Progenitor cell of endocrine pancreas (in vitro differentiated cells): ENCODE results near the gene PTCD1. TPM values are rescaled to one million over a fixed set of nuclear protein-coding genes. Genes with fewer than 3 reads are reported as not detected.

Experiments used
- DNase-seq: peaks from one replicate; pipeline ENCODE4 v3.0.0; 2021; ENCODE audit warnings: low spot score; ENCODE audit not compliant: unreplicated experiment
- H3K27ac Mint-ChIP-seq: 2 replicates; pipeline ENCODE4 v1.8.0; 2021; ENCODE audit warnings: mild to moderate bottlenecking, moderate library complexity, mixed read lengths
- H3K27me3 Mint-ChIP-seq: 2 replicates; pipeline ENCODE4 v1.8.0; 2021; ENCODE audit warnings: mixed read lengths
- H3K36me3 Mint-ChIP-seq: 2 replicates; pipeline ENCODE4 v1.8.0; 2022; ENCODE audit warnings: mixed read lengths; ENCODE audit not compliant: insufficient read depth
- H3K4me1 Mint-ChIP-seq: 2 replicates; pipeline ENCODE4 v1.8.0; 2021; ENCODE audit warnings: low read depth, mixed read lengths
- H3K4me3 Mint-ChIP-seq: 2 replicates; pipeline ENCODE4 v1.8.0; 2021; ENCODE audit warnings: low read depth, mild to moderate bottlenecking, moderate library complexity, mixed read lengths
- H3K9me3 Mint-ChIP-seq: 2 replicates; pipeline ENCODE4 v1.8.0; 2021; ENCODE audit warnings: low read depth, mixed read lengths
- total RNA-seq: library from RNA; stranded (reverse); gene quantifications from 2 replicates; pipeline ENCODE4 v1.2.1, GENCODE V29; 2021
- TF ChIP-seq, protein P1 (sequence below): fragments of 200-600 bp; sonication (generic); IDR thresholded peaks from one replicate; pipeline ENCODE4 v1.5.0; 2021; ENCODE audit warnings: antibody characterized with exemption, mild to moderate bottlenecking; ENCODE audit not compliant: unreplicated experiment

Gene PTCD1
- total RNA-seq, 1 donor from 2014 or later, result 16.8 TPM

- Mint-ChIP-seq H3K36me3 (peaks cover 3% of the 10 kb centered on the region), H3K4me3 (no peak overlapping the region), H3K27ac (peak overlapping the region; percentile 26), H3K27me3 (no peaks in the 10 kb centered on the region), H3K4me1 (no peaks in the 10 kb centered on the region), H3K9me3 (no peaks in the 10 kb centered on the region)
- no peak for DNase-seq
- TF ChIP-seq, protein P1, sequence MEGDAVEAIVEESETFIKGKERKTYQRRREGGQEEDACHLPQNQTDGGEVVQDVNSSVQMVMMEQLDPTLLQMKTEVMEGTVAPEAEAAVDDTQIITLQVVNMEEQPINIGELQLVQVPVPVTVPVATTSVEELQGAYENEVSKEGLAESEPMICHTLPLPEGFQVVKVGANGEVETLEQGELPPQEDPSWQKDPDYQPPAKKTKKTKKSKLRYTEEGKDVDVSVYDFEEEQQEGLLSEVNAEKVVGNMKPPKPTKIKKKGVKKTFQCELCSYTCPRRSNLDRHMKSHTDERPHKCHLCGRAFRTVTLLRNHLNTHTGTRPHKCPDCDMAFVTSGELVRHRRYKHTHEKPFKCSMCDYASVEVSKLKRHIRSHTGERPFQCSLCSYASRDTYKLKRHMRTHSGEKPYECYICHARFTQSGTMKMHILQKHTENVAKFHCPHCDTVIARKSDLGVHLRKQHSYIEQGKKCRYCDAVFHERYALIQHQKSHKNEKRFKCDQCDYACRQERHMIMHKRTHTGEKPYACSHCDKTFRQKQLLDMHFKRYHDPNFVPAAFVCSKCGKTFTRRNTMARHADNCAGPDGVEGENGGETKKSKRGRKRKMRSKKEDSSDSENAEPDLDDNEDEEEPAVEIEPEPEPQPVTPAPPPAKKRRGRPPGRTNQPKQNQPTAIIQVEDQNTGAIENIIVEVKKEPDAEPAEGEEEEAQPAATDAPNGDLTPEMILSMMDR, result no peak
These were observed 59.5 kb downstream of the PTCD1 start for GRCh38 chr7:99379043-99379577.

- peaks cover 3% of the 10 kb centered on the region for H3K27me3 Mint-ChIP-seq
- DNase-seq, result peak; percentile 29
- H3K36me3 Mint-ChIP-seq, result peaks cover 3% of the 10 kb centered on the region
- no peaks in the 10 kb centered on the region for H3K9me3 Mint-ChIP-seq
- TF ChIP-seq, protein P1, result no peak
- H3K4me1 Mint-ChIP-seq, result peaks cover 8% of the 10 kb centered on the region
- no peak overlapping the region for H3K27ac Mint-ChIP-seq
- H3K4me3 Mint-ChIP-seq, result peak overlapping the region; percentile 61
These were observed 63.4 kb downstream of the PTCD1 start for GRCh38 chr7:99375070-99375807.

GRCh38 chr7:99374111-99375064 lies 64.2 kb downstream of the PTCD1 start, which contains the start of gene ARPC1B:
ARPC1B (plus strand) TSS chr7:99374730; CDS start chr7:99385715, 10,985 bp downstream.
- peak; percentile 49 for DNase-seq
- no peaks in the 10 kb centered on the region for H3K9me3 Mint-ChIP-seq
- H3K27me3 Mint-ChIP-seq, result peaks cover 3% of the 10 kb centered on the region
- H3K36me3 Mint-ChIP-seq, result peaks cover 3% of the 10 kb centered on the region
- TF ChIP-seq, protein P1, result no peak
- peaks cover 8% of the 10 kb centered on the region for H3K4me1 Mint-ChIP-seq
- H3K4me3 Mint-ChIP-seq, result peak within 1 kb of the TSS; percentile 72
- no peak within 1 kb of the TSS for H3K27ac Mint-ChIP-seq

DNA sequence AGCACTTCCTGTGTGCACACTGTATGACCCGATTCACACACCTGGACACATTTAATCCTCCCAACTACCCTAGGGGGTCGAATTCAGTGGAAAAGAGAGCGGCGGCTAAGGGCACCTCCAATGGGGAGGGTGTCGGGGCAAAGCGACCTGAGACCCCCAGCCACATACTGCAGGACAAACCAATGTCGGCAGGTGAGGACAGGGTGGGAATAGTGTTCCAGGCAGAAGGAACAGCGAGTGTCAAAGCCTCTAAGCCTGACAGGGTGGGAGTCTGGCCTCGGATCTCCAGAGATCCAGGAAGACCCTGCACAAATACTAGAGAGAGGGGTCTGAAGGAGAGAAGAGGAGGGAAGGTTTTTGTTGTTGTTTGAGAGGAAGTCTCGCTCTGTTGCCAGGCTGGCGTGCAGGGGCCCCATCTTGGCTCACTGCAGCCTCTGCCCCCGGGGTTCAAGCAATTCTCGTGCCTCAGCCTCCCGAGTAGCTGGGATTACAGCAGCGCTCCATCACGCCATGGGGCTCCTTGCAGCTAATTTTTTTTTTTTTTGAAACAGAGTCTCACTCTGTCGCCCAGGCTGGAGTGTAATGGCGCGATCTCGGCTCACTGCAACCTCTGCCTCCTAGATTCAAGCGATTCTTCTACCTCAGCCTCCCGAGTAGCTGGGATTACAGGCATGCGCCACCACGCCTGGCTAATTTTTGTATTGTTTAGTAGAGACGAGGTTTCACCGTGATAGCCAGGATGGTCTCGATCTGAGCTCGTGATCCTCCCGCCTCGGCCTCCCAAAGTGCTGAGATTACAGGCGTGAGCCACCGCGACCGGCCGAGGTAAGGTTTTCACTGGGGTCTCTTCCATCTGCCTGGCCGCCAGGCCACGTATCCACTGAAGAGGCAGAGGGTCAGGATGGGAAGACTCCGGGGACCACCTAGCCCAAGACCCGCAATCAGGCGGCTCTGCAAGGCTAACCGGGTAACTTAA lies 65.2 kb downstream of the PTCD1 start:
- Mint-ChIP-seq H3K36me3 (peaks cover 2% of the 10 kb centered on the region), H3K27me3 (peaks cover 3% of the 10 kb centered on the region)
- TF ChIP-seq, protein P1, result no peak

More for the DNA sequence above, 65.2 kb downstream of the PTCD1 start:
- no peak overlapping the region for H3K27ac Mint-ChIP-seq
- no peaks in the 10 kb centered on the region for H3K9me3 Mint-ChIP-seq
- H3K4me1 Mint-ChIP-seq, result peaks cover 8% of the 10 kb centered on the region
- no peak for DNase-seq
- peak overlapping the region; percentile 72 for H3K4me3 Mint-ChIP-seq
